B cell (primary cell): ENCODE data around the gene CTDNEP1. TPM values are rescaled to one million over a fixed set of nuclear protein-coding genes. Genes with fewer than 3 reads are reported as not detected.

Source experiments
- ATAC-seq: fragments of 200-7000 bp; cut with Tn5 transposase; one replicate; pipeline ENCODE4 v1.10.0; 2021; ENCODE audit warnings: low read depth, mild to moderate bottlenecking, moderate number of reproducible peaks, moderate library complexity
- CTCF ChIA-PET: fragments of 350-600 bp; sonication (Branson Sonifier 250); formaldehyde crosslinking; loops from one replicate; lab custom pipeline; 2021; ENCODE audit warnings: antibody characterized with exemption, inconsistent platforms; lab: Charles Lee
- POLR2A ChIA-PET: fragments of 350-600 bp; sonication (Branson Sonifier 250); formaldehyde crosslinking; loops from one replicate; lab custom pipeline; 2021; ENCODE audit warnings: antibody characterized with exemption; lab: Charles Lee
- DNase-seq: peaks from one replicate; pipeline ENCODE4 v3.0.0; 2013
- H2AFZ ChIP-seq: 2 replicates; pipeline ENCODE4 v1.6.1; 2012; ENCODE audit warnings: mild to moderate bottlenecking, low read depth, low read length; ENCODE audit not compliant: insufficient read depth, poor library complexity, severe bottlenecking
- H3K27ac ChIP-seq, 2 donors: 1 replicate in 1 of 2; 2 replicates in 1 of 2; pipeline ENCODE4 v1.5.1; 2012 to 2013; ENCODE audit warnings: low read length in 2 of 2, mild to moderate bottlenecking in 2 of 2, moderate library complexity in 1 of 2
- H3K27me3 ChIP-seq, 4 experiments: fragments of 200-600 bp in 1 of 4; sonication (generic) in 1 of 4; replicated peaks in 1 of 4; 1 replicate in 2 of 4; 2 replicates in 2 of 4; pipeline versions ENCODE4 v1.6.1 to v1.7.0; 2013 to 2016; ENCODE audit warnings: low read length in 3 of 4, mild to moderate bottlenecking in 2 of 4, mixed read lengths in 1 of 4, moderate library complexity in 1 of 4; ENCODE audit not compliant: insufficient read depth in 4 of 4, control insufficient read depth in 3 of 4; ENCODE audit errors: control extremely low read depth in 1 of 4
- H3K36me3 ChIP-seq, 2 experiments: replicated peaks in 1 of 2; 1 replicate in 1 of 2; 2 replicates in 1 of 2; pipeline versions ENCODE4 v1.6.1 to v1.7.1; 2013; ENCODE audit warnings: low read length in 1 of 2; ENCODE audit not compliant: insufficient read depth in 2 of 2, control insufficient read depth in 1 of 2; ENCODE audit errors: control extremely low read depth in 1 of 2, extremely low read depth in 1 of 2
- H3K4me1 ChIP-seq, 2 donors: fragments of 200-600 bp in 1 of 2; sonication (generic) in 1 of 2; 1 replicate in 1 of 2; 2 replicates in 1 of 2; pipeline versions ENCODE4 v1.5.1 to v1.6.1; 2013 to 2017; ENCODE audit warnings: low read length in 2 of 2; ENCODE audit not compliant: control insufficient read depth in 2 of 2, insufficient read depth in 2 of 2
- H3K4me2 ChIP-seq: replicated peaks from 2 replicates; pipeline ENCODE3; 2012; ENCODE audit warnings: mild to moderate bottlenecking, low read depth, low read length; ENCODE audit not compliant: poor library complexity, severe bottlenecking
- H3K4me3 ChIP-seq, 5 experiments: fragments of 200-600 bp in 1 of 5; sonication (generic) in 1 of 5; 1 replicate in 3 of 5; 2 replicates in 2 of 5; pipeline versions ENCODE4 v1.5.1 to v1.7.0; 2011 to 2016; ENCODE audit warnings: low read length in 4 of 5, mild to moderate bottlenecking in 4 of 5, low read depth in 2 of 5, control low read depth in 1 of 5, moderate library complexity in 1 of 5; ENCODE audit not compliant: insufficient read depth in 1 of 5; ENCODE audit errors: control extremely low read depth in 1 of 5, extremely low read depth in 1 of 5
- H3K79me2 ChIP-seq: fragments of 200-600 bp; sonication (generic); one replicate; pipeline ENCODE4 v1.6.0; 2016; ENCODE audit warnings: low read length; ENCODE audit not compliant: control insufficient read depth, insufficient read depth
- H3K9ac ChIP-seq: fragments of 200-600 bp; sonication (generic); 2 replicates; pipeline ENCODE4 v1.6.1; 2017; ENCODE audit warnings: mild to moderate bottlenecking, low read length, moderate library complexity
- H3K9me3 ChIP-seq, 3 donors: one replicate each; pipeline versions ENCODE4 v1.6.1 to v1.7.1; 2013; ENCODE audit warnings: low read length in 2 of 3; ENCODE audit not compliant: control insufficient read depth in 2 of 3, insufficient read depth in 1 of 3; ENCODE audit errors: control extremely low read depth in 1 of 3
- H4K20me1 ChIP-seq: 2 replicates; pipeline ENCODE4 v1.6.0; 2012; ENCODE audit warnings: mild to moderate bottlenecking, low read length; ENCODE audit not compliant: insufficient read depth, control insufficient read depth, poor library complexity, severe bottlenecking
- H3K27ac Mint-ChIP-seq: one replicate; pipeline ENCODE4 v1.8.0; 2021; ENCODE audit warnings: mixed read lengths
- H3K27me3 Mint-ChIP-seq: one replicate; pipeline ENCODE4 v1.8.0; 2021; ENCODE audit warnings: mixed read lengths
- H3K4me1 Mint-ChIP-seq: one replicate; pipeline ENCODE4 v1.8.0; 2021; ENCODE audit warnings: mixed read lengths
- H3K4me3 Mint-ChIP-seq: one replicate; pipeline ENCODE4 v1.8.0; 2021; ENCODE audit warnings: mixed read lengths
- H3K9me3 Mint-ChIP-seq: one replicate; pipeline ENCODE4 v1.8.0; 2022; ENCODE audit warnings: mixed read lengths; ENCODE audit not compliant: insufficient read depth
- EZH2 ChIP-seq: IDR thresholded peaks from 2 replicates; pipeline ENCODE4 v1.6.1; 2012; ENCODE audit warnings: borderline replicate concordance, low read depth, mild to moderate bottlenecking, moderate library complexity, low read length; ENCODE audit not compliant: insufficient read depth, poor library complexity, severe bottlenecking
- WGBS: methylation state at CpG from one replicate; pipeline ENCODE4 v1.1.5; 2013; ENCODE audit warnings: missing lambda C conversion rate; ENCODE audit not compliant: insufficient coverage; 5-methylcytosine and 5-hydroxymethylcytosine counted together
- intact Hi-C: fragments of 100-400 bp; cut with micrococcal nuclease; formaldehyde crosslinking; loops from one replicate; pipeline ENCODE4 v1.10.0; 2022
- polyA plus RNA-seq: library from polyadenylated mRNA; depleted of rRNA; stranded (reverse); fragments of >200 nt; gene quantifications from 2 replicates; pipeline ENCODE4 v1.2.3, GENCODE V29; 2012
- total RNA-seq, 2 donors: library from RNA; stranded (reverse); fragments of 120-200 nt in 1 of 2; gene quantifications; 1 replicate in 1 of 2; 2 replicates in 1 of 2; pipeline versions ENCODE4 v1.2.3 to v1.2.4, GENCODE V29; 2013 to 2022
- TF ChIP-seq, protein P1 (sequence below): fragments of 200-600 bp; IDR thresholded peaks from one replicate; pipeline ENCODE4 v1.8.0; 2022; ENCODE audit warnings: antibody characterized with exemption, mild to moderate bottlenecking

CTDNEP1 gene
- total and polyA plus RNA-seq, 2 donors (not counting 1 experiment from before 2014, with no cell fraction given), result 125 to 162 TPM

DNA sequence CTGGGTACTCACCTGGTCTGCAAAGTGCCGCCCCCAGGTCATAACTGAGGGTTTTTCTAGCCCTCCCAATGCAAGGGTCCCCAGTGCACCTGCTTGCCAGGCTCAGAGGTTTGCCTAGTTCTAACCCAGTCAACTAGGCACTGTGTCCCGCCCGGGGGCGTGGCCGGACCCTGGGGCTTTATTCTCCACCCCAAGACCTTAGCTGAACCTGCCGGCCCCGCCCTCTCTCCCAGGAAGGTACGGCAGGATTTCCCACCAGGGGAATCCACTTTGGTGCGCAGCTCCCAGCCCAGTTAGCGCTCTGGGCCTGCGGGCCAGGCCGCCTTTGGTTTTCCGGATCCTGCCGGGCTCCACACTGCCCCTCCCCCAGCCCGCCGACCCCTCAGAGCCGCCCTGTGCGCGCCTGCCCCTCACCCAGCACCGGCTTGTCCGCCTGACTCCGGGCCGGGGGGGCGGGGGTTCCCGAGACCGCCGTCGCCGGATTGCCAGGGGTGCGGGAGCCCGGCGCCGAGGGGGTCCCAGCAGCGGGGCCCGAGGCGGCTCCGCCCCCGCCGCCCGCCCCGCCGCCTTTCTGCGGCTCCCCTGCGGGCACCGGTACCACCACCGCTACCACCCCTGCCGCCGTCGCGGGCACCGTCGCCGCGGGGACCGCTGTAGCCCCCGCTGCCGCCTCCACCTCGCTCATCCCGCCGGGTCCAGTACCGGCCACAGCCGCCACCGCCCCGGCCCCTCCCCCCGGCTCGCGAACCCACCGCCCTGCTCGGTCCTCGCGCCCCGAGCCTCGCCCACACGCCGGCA, 42.5 kb upstream of the CTDNEP1 start:
- Histone ChIP-seq H3K27ac (no peak overlapping the region), H2AFZ (peak overlapping the region; percentile 32), H3K4me3 (peak overlapping the region in 2 of 5 experiments; percentile 15 to 54), H3K4me2 (peak overlapping the region; percentile 92), H3K4me1 (peaks cover 28 to 30% of the 10 kb centered on the region in 2 donors), H3K79me2 (no peaks in the 10 kb centered on the region), H3K36me3 (no peaks in the 10 kb centered on the region), H3K9ac (peak overlapping the region; percentile 58), H4K20me1 (no peaks in the 10 kb centered on the region), H3K9me3 (peaks cover 0 to 7% (median 0%) of the 10 kb centered on the region in 3 donors), H3K27me3 (peaks cover 0 to 57% (median 15%) of the 10 kb centered on the region in 4 experiments)
- Mint-ChIP-seq H3K4me1 (peaks cover 22% of the 10 kb centered on the region), H3K27me3 (peaks cover 37% of the 10 kb centered on the region), H3K27ac (no peak overlapping the region), H3K9me3 (no peaks in the 10 kb centered on the region), H3K4me3 (peak overlapping the region; percentile 77)
- POLR2A ChIA-PET, result interaction anchor here (0.7 to 1.4 kb wide), 2 partner anchors 13 to 74 kb away, joined by 4 to 7 read pairs; partner anchors contain the start of gene SLC2A4
- ATAC-seq, result no peak
- DNase-seq, result peak; percentile 50
- 9% methylated on average over 75 of the region's 75 CpGs for WGBS
- peak; percentile 84 for TF ChIP-seq EZH2
- TF ChIP-seq, protein P1, sequence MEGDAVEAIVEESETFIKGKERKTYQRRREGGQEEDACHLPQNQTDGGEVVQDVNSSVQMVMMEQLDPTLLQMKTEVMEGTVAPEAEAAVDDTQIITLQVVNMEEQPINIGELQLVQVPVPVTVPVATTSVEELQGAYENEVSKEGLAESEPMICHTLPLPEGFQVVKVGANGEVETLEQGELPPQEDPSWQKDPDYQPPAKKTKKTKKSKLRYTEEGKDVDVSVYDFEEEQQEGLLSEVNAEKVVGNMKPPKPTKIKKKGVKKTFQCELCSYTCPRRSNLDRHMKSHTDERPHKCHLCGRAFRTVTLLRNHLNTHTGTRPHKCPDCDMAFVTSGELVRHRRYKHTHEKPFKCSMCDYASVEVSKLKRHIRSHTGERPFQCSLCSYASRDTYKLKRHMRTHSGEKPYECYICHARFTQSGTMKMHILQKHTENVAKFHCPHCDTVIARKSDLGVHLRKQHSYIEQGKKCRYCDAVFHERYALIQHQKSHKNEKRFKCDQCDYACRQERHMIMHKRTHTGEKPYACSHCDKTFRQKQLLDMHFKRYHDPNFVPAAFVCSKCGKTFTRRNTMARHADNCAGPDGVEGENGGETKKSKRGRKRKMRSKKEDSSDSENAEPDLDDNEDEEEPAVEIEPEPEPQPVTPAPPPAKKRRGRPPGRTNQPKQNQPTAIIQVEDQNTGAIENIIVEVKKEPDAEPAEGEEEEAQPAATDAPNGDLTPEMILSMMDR, result no peak
- intact Hi-C loops, result loop anchor here (10.0 kb wide), 1 partner anchor 159 kb away; no protein-coding TSS in a partner anchor
- CTCF ChIA-PET, result interaction anchor here (1.2 kb wide), 1 partner anchor 35 kb away, joined by 3 read pairs; no protein-coding TSS in a partner anchor
